HEK293 (cell line): ENCODE measurements around the gene FERMT2.

ENCODE experiments used
- CTCF ChIA-PET: fragments of 350-600 bp; formaldehyde crosslinking; extraction: SDS; loops from one replicate; lab custom pipeline; 2021; ENCODE audit warnings: antibody characterized with exemption; lab: Yijun Ruan, JAX
- POLR2A ChIA-PET: fragments of 300-600 bp; formaldehyde crosslinking; extraction: SDS; loops from one replicate; lab custom pipeline; 2020; ENCODE audit warnings: antibody characterized with exemption, inconsistent platforms; lab: Yijun Ruan, JAX
- H3K27ac ChIP-seq: fragments of 200-500 bp; sonication (Bioruptor generic); 2 replicates; pipeline ENCODE4 v1.5.1; 2014; ENCODE audit warnings: low read depth, low read length, control low read depth, inconsistent platforms; ENCODE audit errors: extremely low read depth
- H3K36me3 ChIP-seq, 2 experiments: fragments of 200-500 bp in 1 of 2; sonication (Bioruptor generic) in 1 of 2; 1 replicate in 1 of 2; 2 replicates in 1 of 2; pipeline ENCODE4 v1.5.1; 2014 to 2017; ENCODE audit warnings: inconsistent platforms in 2 of 2, low read length in 2 of 2; ENCODE audit not compliant: control insufficient read depth in 2 of 2, insufficient read depth in 1 of 2
- H3K4me1 ChIP-seq: fragments of 200-500 bp; sonication (Bioruptor generic); 2 replicates; pipeline ENCODE4 v1.5.1; 2014; ENCODE audit warnings: mild to moderate bottlenecking, low read length, inconsistent platforms; ENCODE audit not compliant: control insufficient read depth, insufficient read depth
- H3K4me3 ChIP-seq: 2 replicates; pipeline ENCODE4 v1.5.1; 2011; ENCODE audit warnings: low read depth, mild to moderate bottlenecking, control low read depth, low read length, moderate library complexity
- H3K9me3 ChIP-seq: fragments of 200-500 bp; sonication (Bioruptor generic); 2 replicates; pipeline ENCODE4 v1.5.1; 2014; ENCODE audit warnings: low read depth, low read length, inconsistent platforms; ENCODE audit not compliant: control insufficient read depth, insufficient read depth
- BCL6B ChIP-seq: fragments of 450-650 bp; formaldehyde crosslinking; IDR thresholded peaks from 2 replicates; pipeline ENCODE4 v1.5.1; 2017; ENCODE audit warnings: missing biosample characterization, missing genetic modification characterization
- CTCF ChIP-seq: fragments of 450-650 bp; formaldehyde crosslinking; IDR thresholded peaks from 2 replicates; pipeline ENCODE4 v1.5.1; 2016; ENCODE audit warnings: missing biosample characterization, missing genetic modification characterization
- ELK4 ChIP-seq: IDR thresholded peaks from 2 replicates; pipeline ENCODE4 v1.6.1; 2011; ENCODE audit warnings: mild to moderate bottlenecking, low read depth, low read length, borderline replicate concordance
- SCRT1 ChIP-seq: fragments of 450-650 bp; formaldehyde crosslinking; IDR thresholded peaks from 2 replicates; pipeline ENCODE4 v1.5.1; 2016; ENCODE audit warnings: missing biosample characterization, missing genetic modification characterization, borderline replicate concordance
- SCRT2 ChIP-seq: fragments of 450-650 bp; formaldehyde crosslinking; IDR thresholded peaks from 2 replicates; pipeline ENCODE4 v1.5.1; 2016; ENCODE audit warnings: missing biosample characterization, missing genetic modification characterization
- ZBTB20 ChIP-seq: fragments of 450-650 bp; formaldehyde crosslinking; IDR thresholded peaks from 2 replicates; pipeline ENCODE4 v1.5.1; 2016; ENCODE audit warnings: missing biosample characterization, missing genetic modification characterization
- ZBTB21 ChIP-seq: fragments of 450-650 bp; formaldehyde crosslinking; IDR thresholded peaks from 2 replicates; pipeline ENCODE4 v1.5.1; 2017; ENCODE audit warnings: missing biosample characterization, missing genetic modification characterization
- ZEB2 ChIP-seq: fragments of 450-650 bp; formaldehyde crosslinking; IDR thresholded peaks from 2 replicates; pipeline ENCODE4 v1.5.1; 2016; ENCODE audit warnings: missing biosample characterization, missing genetic modification characterization
- ZFHX2 ChIP-seq: fragments of 450-650 bp; formaldehyde crosslinking; conservative IDR thresholded peaks from 2 replicates; pipeline ENCODE4 v1.5.1; 2016; ENCODE audit warnings: missing biosample characterization, missing genetic modification characterization
- ZNF19 ChIP-seq: fragments of 450-650 bp; formaldehyde crosslinking; IDR thresholded peaks from 2 replicates; pipeline ENCODE4; 2016; ENCODE audit warnings: missing biosample characterization, missing genetic modification characterization, low read depth
- ZNF2 ChIP-seq: fragments of 450-650 bp; formaldehyde crosslinking; IDR thresholded peaks from 2 replicates; pipeline ENCODE4 v1.5.1; 2016; ENCODE audit warnings: missing biosample characterization, missing genetic modification characterization
- ZNF211 ChIP-seq: fragments of 450-650 bp; formaldehyde crosslinking; IDR thresholded peaks from 2 replicates; pipeline ENCODE4 v1.5.1; 2016; ENCODE audit warnings: low read depth, missing biosample characterization, missing genetic modification characterization
- ZNF23 ChIP-seq: fragments of 450-650 bp; formaldehyde crosslinking; IDR thresholded peaks from 2 replicates; pipeline ENCODE4 v1.5.1; 2016; ENCODE audit warnings: missing biosample characterization, missing genetic modification characterization, borderline replicate concordance
- ZNF350 ChIP-seq: fragments of 450-650 bp; formaldehyde crosslinking; IDR thresholded peaks from 2 replicates; pipeline ENCODE4 v1.5.0; 2017; ENCODE audit warnings: missing biosample characterization, mild to moderate bottlenecking, missing genetic modification characterization
- ZNF366 ChIP-seq: fragments of 450-650 bp; formaldehyde crosslinking; conservative IDR thresholded peaks from 2 replicates; pipeline ENCODE4 v1.5.1; 2016; ENCODE audit warnings: missing biosample characterization, missing genetic modification characterization
- ZNF514 ChIP-seq: fragments of 450-650 bp; formaldehyde crosslinking; IDR thresholded peaks from 2 replicates; pipeline ENCODE4 v1.5.1; 2016; ENCODE audit warnings: missing biosample characterization, missing genetic modification characterization
- ZNF600 ChIP-seq: fragments of 450-650 bp; formaldehyde crosslinking; IDR thresholded peaks from 2 replicates; pipeline ENCODE4 v1.5.1; 2016; ENCODE audit warnings: missing biosample characterization, missing genetic modification characterization
- ZNF654 ChIP-seq: fragments of 450-650 bp; formaldehyde crosslinking; IDR thresholded peaks from 2 replicates; pipeline ENCODE4 v1.5.1; 2016; ENCODE audit warnings: low read depth, missing biosample characterization, missing genetic modification characterization
- ZNF701 ChIP-seq: fragments of 450-650 bp; formaldehyde crosslinking; IDR thresholded peaks from 2 replicates; pipeline ENCODE4 v1.5.1; 2016; ENCODE audit warnings: missing biosample characterization, missing genetic modification characterization
- ZNF76 ChIP-seq: fragments of 450-650 bp; formaldehyde crosslinking; IDR thresholded peaks from 2 replicates; pipeline ENCODE4; 2016; ENCODE audit warnings: low read depth, missing biosample characterization, missing genetic modification characterization, borderline replicate concordance
- ZNF768 ChIP-seq: fragments of 450-650 bp; formaldehyde crosslinking; IDR thresholded peaks from 2 replicates; pipeline ENCODE4 v1.5.1; 2018; ENCODE audit warnings: missing biosample characterization, mild to moderate bottlenecking, missing genetic modification characterization
- ZNF785 ChIP-seq: fragments of 450-650 bp; formaldehyde crosslinking; IDR thresholded peaks from 2 replicates; pipeline ENCODE4 v1.5.1; 2016; ENCODE audit warnings: missing biosample characterization, missing genetic modification characterization
- ZSCAN4 ChIP-seq: fragments of 450-650 bp; formaldehyde crosslinking; IDR thresholded peaks from 2 replicates; pipeline ENCODE4 v1.5.1; 2017; ENCODE audit warnings: missing biosample characterization, missing genetic modification characterization
- ZXDB ChIP-seq: fragments of 450-650 bp; formaldehyde crosslinking; IDR thresholded peaks from 2 replicates; pipeline ENCODE4 v1.5.1; 2016; ENCODE audit warnings: missing biosample characterization, missing genetic modification characterization

The FERMT2 gene

GRCh38 chr14:52961060-52961639 is 10.3 kb upstream of the FERMT2 start (continued):
- TF ChIP-seq ZNF23 (tag by site-specific recombination) (no peak), ZSCAN4 (tag by site-specific recombination) (no peak), ZNF701 (no peak), CTCF (tag by site-specific recombination) (peak; percentile 28; the same call in 1 of the 2 replicates), ZEB2 (no peak), ZNF600 (tag by site-specific recombination) (no peak), ZNF366 (tag by site-specific recombination) (0 out of 2 replicates have a peak, but pooled peaks have one; percentile 33), ZNF76 (tag by site-specific recombination) (no peak), ZNF654 (tag by site-specific recombination) (peak; percentile 80), ZNF514 (tag by site-specific recombination) (no peak), ZXDB (peak; percentile 54; the same call in 1 of the 2 replicates), ZNF785 (tag by site-specific recombination) (no peak), ELK4 (no peak), ZBTB20 (tag by site-specific recombination) (no peak), ZNF2 (tag by site-specific recombination) (0 out of 2 replicates have a peak, but pooled peaks have one; percentile 21)

DNA sequence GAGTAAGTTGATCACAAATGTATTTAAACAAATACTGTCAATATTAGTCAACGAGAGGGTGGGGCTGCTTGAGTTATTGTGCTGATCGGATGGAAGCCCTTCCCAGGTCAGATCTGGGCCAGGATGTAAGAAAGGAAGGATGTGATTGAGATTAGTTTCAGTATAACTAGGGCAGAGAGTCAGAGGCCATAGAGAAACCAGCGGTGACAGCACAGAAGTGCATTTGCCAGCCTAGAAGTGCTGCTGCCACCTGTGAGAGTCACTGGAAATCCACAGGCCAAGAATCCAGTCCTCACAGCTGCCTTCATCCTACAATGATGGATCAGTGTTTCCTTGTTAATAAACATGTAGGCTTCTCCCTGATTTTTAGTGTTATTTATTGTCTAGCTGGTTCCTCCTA is 9.8 kb upstream of the FERMT2 start:
- TF ChIP-seq SCRT2 (tag by site-specific recombination) = peak; percentile 89
- TF ChIP-seq ZFHX2 = no peak
- TF ChIP-seq SCRT1 = peak; percentile 45; the same call in 1 of the 2 replicates
- no peak for TF ChIP-seq ZNF350 (tag by site-specific recombination)
- TF ChIP-seq ZNF211 = no peak
- TF ChIP-seq BCL6B (tag by site-specific recombination) = no peak
- no peak for TF ChIP-seq ZBTB21 (tag by site-specific recombination)
- TF ChIP-seq ZNF19 (tag by site-specific recombination) = no peak
- no peak for TF ChIP-seq ZNF768
- TF ChIP-seq ZNF514 (tag by site-specific recombination) = no peak
- ChIA-PET CTCF (interaction anchor here (0.6 to 3.9 kb wide), 20 partner anchors 9 to 675 kb away, joined by 3 to 29 read pairs (median 4); no protein-coding TSS in a partner anchor), POLR2A (interaction anchor here (2.2 kb wide), 1 partner anchor 10 kb away, joined by 10 read pairs; the partner anchor contains the start of gene FERMT2)
- Histone ChIP-seq H3K27ac (no peak overlapping the region; the same call in 1 of the 2 replicates), H3K36me3 (no peaks in the 10 kb centered on the region), H3K9me3 (no peaks in the 10 kb centered on the region), H3K4me1 (no peaks in the 10 kb centered on the region), H3K4me3 (no peak overlapping the region)
